SU-DHL-6 (cell line): ENCODE measurements around the gene C15orf61.

ENCODE experiments used
- CTCF ChIP-seq: fragments of 200-600 bp; sonication (generic); IDR thresholded peaks from one replicate; pipeline ENCODE4 v1.5.1; 2017; ENCODE audit warnings: antibody characterized with exemption, mild to moderate bottlenecking, low read length, moderate library complexity; ENCODE audit not compliant: insufficient read depth, poor library complexity, severe bottlenecking
- EZH2phosphoT487 ChIP-seq: fragments of 200-600 bp; sonication (generic), shearing (Covaris generic); conservative IDR thresholded peaks from 2 replicates; pipeline ENCODE4 v1.6.1; 2018; ENCODE audit warnings: mild to moderate bottlenecking, antibody characterized with exemption, low read length, moderate library complexity, mixed read lengths

- TF ChIP-seq CTCF (no peak), EZH2phosphoT487 (no peak)
These were observed 48.0 kb upstream of the C15orf61 start for GRCh38 chr15:67472957-67473356.
